ENCODE data around the gene AMDHD2. TPM values are rescaled to one million over a fixed set of nuclear protein-coding genes. Genes with fewer than 3 reads are reported as not detected.

The AMDHD2 gene
- total and polyA plus RNA-seq, 4 donors, result 7.5 to 25.3 (median 15.7) TPM

DNA sequence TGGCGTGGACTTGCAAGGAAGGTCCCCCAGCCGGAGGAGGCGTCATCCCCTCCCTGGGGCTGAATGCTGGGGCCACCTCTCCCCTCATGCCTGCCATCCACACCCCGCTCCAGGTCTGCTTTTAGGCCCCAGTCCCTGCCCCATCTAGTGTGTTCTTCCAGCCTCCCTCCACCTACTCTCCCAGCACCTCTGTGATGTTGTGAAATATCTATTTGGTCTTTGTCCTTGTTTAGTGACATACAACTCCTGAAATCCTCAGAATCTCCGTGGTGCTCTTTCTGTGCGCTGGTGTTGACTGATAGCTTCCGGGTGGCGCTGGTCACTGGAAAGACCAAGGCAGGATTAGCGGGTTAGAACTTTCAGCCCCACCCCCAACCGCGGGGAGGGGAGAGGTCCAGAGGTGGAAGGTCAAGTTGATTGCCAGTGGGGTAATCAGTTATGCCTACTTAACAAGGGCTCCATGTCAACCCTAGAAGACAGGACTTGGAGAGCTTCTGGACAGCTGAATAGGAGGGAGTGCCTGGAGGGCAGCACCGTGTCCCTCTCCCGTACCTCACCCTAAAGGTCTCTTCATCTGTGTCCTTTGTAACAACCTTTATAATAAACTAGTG lies 35.2 kb upstream of the AMDHD2 start:
- Histone ChIP-seq H3K9me3 (ENCODE audit: control insufficient read depth in 4 of 4, low read length in 3 of 4) (no peaks in the 10 kb centered on the region), H3K4me1 (ENCODE audit: control insufficient read depth in 4 of 4, insufficient read depth in 4 of 4, low read length in 3 of 4) (peaks cover 21 to 47% (median 30%) of the 10 kb centered on the region in 4 donors), H3K27ac (ENCODE audit: low read depth in 1 of 2, low read length in 2 of 2) (peak overlapping the region; percentile 5 to 32), H3K36me3 (ENCODE audit: control insufficient read depth in 4 of 4, insufficient read depth in 3 of 4, low read depth in 1 of 4, low read length in 3 of 4) (no peaks in the 10 kb centered on the region), H3K4me3 (ENCODE audit: low read depth in 1 of 3, low read length in 3 of 3) (no peak overlapping the region), H3K9ac (ENCODE audit: low read depth in 1 of 2, low read length in 2 of 2) (no peak overlapping the region), H3K27me3 (ENCODE audit: control insufficient read depth in 4 of 4, insufficient read depth in 4 of 4, low read length in 3 of 4) (no peaks in the 10 kb centered on the region)
- DNase-seq (ENCODE audit: low spot score), result peak; percentile 71
- TF ChIP-seq, protein P1, sequence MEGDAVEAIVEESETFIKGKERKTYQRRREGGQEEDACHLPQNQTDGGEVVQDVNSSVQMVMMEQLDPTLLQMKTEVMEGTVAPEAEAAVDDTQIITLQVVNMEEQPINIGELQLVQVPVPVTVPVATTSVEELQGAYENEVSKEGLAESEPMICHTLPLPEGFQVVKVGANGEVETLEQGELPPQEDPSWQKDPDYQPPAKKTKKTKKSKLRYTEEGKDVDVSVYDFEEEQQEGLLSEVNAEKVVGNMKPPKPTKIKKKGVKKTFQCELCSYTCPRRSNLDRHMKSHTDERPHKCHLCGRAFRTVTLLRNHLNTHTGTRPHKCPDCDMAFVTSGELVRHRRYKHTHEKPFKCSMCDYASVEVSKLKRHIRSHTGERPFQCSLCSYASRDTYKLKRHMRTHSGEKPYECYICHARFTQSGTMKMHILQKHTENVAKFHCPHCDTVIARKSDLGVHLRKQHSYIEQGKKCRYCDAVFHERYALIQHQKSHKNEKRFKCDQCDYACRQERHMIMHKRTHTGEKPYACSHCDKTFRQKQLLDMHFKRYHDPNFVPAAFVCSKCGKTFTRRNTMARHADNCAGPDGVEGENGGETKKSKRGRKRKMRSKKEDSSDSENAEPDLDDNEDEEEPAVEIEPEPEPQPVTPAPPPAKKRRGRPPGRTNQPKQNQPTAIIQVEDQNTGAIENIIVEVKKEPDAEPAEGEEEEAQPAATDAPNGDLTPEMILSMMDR (IDR thresholded peaks at IDR 0.05; ENCODE audit: low read depth, low read length, missing input control), result no peak
- TF ChIP-seq, protein P2, sequence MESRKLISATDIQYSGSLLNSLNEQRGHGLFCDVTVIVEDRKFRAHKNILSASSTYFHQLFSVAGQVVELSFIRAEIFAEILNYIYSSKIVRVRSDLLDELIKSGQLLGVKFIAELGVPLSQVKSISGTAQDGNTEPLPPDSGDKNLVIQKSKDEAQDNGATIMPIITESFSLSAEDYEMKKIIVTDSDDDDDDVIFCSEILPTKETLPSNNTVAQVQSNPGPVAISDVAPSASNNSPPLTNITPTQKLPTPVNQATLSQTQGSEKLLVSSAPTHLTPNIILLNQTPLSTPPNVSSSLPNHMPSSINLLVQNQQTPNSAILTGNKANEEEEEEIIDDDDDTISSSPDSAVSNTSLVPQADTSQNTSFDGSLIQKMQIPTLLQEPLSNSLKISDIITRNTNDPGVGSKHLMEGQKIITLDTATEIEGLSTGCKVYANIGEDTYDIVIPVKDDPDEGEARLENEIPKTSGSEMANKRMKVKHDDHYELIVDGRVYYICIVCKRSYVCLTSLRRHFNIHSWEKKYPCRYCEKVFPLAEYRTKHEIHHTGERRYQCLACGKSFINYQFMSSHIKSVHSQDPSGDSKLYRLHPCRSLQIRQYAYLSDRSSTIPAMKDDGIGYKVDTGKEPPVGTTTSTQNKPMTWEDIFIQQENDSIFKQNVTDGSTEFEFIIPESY (IDR thresholded peaks at IDR 0.05), result no peak
- peak; percentile 67 to 85 for TF ChIP-seq RXRA (IDR thresholded peaks at IDR 0.05)
- peak; percentile 56 for TF ChIP-seq FOXA1 (IDR thresholded peaks at IDR 0.05)
- peak in 1 of 2 donors; percentile 23 for TF ChIP-seq JUND (IDR thresholded peaks at IDR 0.05)
- no peak for TF ChIP-seq YY1 (IDR thresholded peaks at IDR 0.05)
- TF ChIP-seq NR2F2 (IDR thresholded peaks at IDR 0.05), result peak; percentile 76
- peak; percentile 41 to 60 for TF ChIP-seq RAD21 (IDR thresholded peaks at IDR 0.05)
- no peak for TF ChIP-seq EGR1 (IDR thresholded peaks at IDR 0.05; ENCODE audit: low read depth in 2 of 2)
- no peak for TF ChIP-seq TAF1 (conservative IDR thresholded peaks at IDR 0.05)
- TF ChIP-seq, protein P3, sequence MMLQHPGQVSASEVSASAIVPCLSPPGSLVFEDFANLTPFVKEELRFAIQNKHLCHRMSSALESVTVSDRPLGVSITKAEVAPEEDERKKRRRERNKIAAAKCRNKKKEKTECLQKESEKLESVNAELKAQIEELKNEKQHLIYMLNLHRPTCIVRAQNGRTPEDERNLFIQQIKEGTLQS (IDR thresholded peaks at IDR 0.05), result no peak
- peak; percentile 81 for TF ChIP-seq SP1 (IDR thresholded peaks at IDR 0.05)
- TF ChIP-seq, protein P4, sequence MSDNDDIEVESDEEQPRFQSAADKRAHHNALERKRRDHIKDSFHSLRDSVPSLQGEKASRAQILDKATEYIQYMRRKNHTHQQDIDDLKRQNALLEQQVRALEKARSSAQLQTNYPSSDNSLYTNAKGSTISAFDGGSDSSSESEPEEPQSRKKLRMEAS (IDR thresholded peaks at IDR 0.05), result no peak
- TF ChIP-seq HNF4G (IDR thresholded peaks at IDR 0.05), result peak; percentile 29
- peak; percentile 82 for TF ChIP-seq FOXA2 (IDR thresholded peaks at IDR 0.05)
- TF ChIP-seq, protein P5, sequence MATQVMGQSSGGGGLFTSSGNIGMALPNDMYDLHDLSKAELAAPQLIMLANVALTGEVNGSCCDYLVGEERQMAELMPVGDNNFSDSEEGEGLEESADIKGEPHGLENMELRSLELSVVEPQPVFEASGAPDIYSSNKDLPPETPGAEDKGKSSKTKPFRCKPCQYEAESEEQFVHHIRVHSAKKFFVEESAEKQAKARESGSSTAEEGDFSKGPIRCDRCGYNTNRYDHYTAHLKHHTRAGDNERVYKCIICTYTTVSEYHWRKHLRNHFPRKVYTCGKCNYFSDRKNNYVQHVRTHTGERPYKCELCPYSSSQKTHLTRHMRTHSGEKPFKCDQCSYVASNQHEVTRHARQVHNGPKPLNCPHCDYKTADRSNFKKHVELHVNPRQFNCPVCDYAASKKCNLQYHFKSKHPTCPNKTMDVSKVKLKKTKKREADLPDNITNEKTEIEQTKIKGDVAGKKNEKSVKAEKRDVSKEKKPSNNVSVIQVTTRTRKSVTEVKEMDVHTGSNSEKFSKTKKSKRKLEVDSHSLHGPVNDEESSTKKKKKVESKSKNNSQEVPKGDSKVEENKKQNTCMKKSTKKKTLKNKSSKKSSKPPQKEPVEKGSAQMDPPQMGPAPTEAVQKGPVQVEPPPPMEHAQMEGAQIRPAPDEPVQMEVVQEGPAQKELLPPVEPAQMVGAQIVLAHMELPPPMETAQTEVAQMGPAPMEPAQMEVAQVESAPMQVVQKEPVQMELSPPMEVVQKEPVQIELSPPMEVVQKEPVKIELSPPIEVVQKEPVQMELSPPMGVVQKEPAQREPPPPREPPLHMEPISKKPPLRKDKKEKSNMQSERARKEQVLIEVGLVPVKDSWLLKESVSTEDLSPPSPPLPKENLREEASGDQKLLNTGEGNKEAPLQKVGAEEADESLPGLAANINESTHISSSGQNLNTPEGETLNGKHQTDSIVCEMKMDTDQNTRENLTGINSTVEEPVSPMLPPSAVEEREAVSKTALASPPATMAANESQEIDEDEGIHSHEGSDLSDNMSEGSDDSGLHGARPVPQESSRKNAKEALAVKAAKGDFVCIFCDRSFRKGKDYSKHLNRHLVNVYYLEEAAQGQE (IDR thresholded peaks at IDR 0.05), result no peak
- peak; percentile 84 to 90 for TF ChIP-seq HNF4A (conservative IDR thresholded peaks at IDR 0.05)
- peak in 1 of 2 donors; percentile 76 for TF ChIP-seq GABPA (IDR thresholded peaks at IDR 0.05 in 1 of 2, conservative IDR thresholded peaks at IDR 0.05 in 1 of 2)
- WGBS, result 51% methylated on average over 13 of the region's 13 CpGs

All from liver (tissue), 9 donors.